ENCODE measurements around the gene COL23A1.

GRCh38 chr5:178325311-178325678 lies 264.9 kb downstream of the COL23A1 start:
- TF ChIP-seq POLR2AphosphoS5 (IDR thresholded peaks at IDR 0.05; ENCODE audit: borderline replicate concordance, low read depth, low read length) = no peak
- TF ChIP-seq EZH2 (IDR thresholded peaks at IDR 0.05) = no peak
- no peak for TF ChIP-seq FOXP2 (optimal IDR thresholded peaks at IDR 0.05; ENCODE audit: control extremely low read depth, extremely low read length, insufficient read depth)

Data from SK-N-MC (cell line).